GM18519 (cell line): ENCODE measurements around the gene RTBDN.
"Not testable (repeated sequence)": the region's sequence is repeated elsewhere in the genome, so short reads cannot be mapped to it uniquely, and the experiment has no call there.

Experiments used
- ATAC-seq: cut with Tn5 transposase; IDR thresholded peaks from one replicate; pipeline ENCODE4 v1.9.1; 2021; ENCODE audit warnings: mild to moderate bottlenecking, moderate library complexity; ENCODE audit not compliant: unreplicated experiment, low FRiP score

RTBDN gene

DNA sequence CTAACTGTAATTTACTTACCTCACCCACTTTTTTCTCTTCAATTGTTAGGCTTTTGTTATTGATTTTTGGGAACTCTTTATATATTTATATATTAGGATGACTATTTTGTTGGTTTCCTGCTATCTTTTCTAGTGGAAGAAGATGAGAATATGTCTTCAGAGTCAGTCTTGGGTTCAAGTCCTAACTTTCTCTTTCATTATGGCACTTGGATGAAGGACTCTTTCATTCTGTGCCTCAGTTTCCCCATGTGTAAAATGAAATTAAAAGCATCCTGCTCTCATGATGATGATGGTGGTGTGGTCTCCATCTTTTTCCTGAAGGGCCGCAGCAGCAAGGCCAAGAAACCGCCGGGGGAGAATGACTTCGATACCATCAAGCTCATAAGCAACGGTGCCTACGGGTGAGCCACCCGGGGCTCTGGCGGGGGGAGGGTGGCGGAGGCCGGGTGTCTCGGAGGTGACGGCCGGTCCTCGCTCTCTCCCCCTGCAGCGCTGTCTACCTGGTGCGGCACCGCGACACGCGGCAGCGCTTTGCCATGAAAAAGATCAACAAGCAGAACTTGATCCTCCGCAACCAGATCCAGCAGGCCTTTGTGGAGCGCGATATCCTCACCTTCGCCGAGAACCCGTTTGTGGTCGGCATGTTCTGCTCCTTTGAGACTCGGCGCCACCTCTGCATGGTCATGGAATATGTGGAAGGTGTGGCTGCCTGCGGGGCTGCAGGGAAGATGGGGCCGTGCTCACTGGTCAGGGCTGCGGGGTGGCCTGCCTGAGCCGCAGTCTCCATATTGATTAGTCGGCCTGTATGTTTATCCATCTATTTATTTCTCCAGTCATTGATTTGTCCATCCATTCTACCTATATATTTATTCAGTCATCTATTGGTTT, 23.9 kb upstream of the RTBDN start:
- no peak for ATAC-seq

GRCh38 chr19:12856653-12857052, 22.3 kb upstream of the RTBDN start:
- no peak for ATAC-seq

DNA sequence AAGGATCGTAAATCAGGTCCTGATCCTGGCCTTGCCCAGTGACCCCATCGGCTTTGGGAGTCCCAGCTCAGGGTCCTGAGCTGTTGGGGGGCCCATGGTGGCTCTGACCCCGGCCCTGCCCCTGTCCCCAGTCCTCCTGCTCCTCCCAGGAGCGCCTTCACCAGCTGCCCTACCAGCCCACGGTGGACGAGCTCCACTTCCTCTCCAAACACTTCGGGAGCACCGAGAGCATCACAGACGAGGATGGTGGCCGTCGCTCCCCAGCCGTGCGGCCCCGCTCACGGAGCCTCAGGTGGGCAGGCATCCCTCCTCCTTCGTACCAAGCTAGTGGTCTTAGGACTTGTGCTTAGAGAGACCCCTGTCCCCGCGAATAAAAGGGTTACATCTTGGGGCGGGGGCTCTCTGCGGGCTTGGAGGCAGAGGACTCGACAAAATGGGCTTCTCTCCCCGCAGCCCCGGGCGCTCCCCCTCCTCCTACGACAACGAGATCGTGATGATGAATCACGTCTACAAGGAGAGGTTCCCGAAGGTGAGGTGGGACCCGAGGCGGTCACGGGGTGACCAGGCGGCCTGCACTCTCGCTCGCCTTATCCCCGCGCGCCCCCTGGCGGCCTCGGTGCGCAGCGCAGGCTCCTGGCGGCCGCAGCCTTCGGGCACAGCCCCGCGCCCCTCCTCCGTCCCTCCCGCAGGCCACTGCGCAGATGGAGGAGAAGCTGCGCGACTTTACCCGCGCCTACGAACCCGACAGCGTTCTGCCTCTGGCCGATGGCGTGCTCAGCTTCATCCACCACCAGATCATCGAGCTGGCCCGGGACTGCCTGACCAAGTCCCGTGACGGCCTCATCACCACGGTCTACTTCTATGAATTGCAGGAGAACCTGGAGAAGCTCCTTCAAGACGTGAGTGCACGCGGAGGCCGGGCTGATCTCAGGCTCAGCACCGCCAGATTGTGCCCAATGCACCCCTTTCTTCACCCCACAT, 13.1 kb upstream of the RTBDN start:
- no peak for ATAC-seq

DNA sequence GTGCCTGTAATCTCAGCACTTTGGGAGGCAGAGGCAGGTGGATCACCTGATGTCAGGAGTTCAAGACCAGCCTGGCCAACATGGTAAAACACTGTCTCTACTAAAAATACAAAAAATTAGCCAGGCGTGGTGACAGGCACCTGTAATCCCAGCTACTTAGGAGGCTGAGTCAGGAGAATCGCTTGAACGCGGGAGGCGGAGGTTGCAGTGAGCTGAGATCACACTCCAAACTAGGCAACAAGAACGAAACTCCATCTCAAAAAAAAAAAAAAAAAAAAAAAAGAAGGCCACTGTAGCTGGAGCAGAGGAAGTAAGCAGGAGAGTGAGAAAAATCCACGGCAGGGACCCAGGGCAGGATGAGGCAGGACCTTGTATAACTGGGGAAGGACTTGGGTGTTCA, 12.2 kb upstream of the RTBDN start:
- ATAC-seq: not testable (repeated sequence)

- no peak for ATAC-seq
These were observed 9.8 kb upstream of the RTBDN start for GRCh38 chr19:12843999-12844732.

DNA sequence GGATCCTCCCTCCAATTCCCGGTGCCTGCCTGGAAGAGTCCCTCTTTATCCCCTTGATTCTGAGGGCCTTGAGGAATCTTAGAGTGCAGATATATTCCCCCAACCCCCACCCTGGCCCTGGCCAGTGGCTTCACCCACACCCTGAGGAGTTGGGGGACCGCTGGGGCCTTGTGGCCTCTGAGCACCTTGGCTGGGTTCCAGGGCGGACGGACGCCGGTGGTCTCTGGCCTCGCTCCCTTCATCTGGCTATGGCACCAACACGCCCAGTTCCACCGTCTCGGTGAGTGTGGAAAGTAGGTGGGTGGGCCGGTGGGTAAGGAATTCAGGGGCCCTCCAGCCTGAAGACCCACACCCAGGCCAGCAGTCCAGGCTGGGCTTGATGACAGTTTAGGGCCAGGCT, 8.9 kb upstream of the RTBDN start:
- ATAC-seq: no peak

GRCh38 chr19:12842511-12842910, 8.1 kb upstream of the RTBDN start:
- no peak for ATAC-seq

- ATAC-seq: no peak
These were observed 6.7 kb upstream of the RTBDN start for GRCh38 chr19:12841094-12841493.

GRCh38 chr19:12840091-12841079, 6.0 kb upstream of the RTBDN start:
- ATAC-seq: no peak

GRCh38 chr19:12838886-12839756, 4.7 kb upstream of the RTBDN start:
- no peak for ATAC-seq

GRCh38 chr19:12838182-12838885, 4.0 kb upstream of the RTBDN start, which contains the start of gene MAST1:
TSS of gene MAST1 (plus strand) at chr19:12838515. CDS start at chr19:12838573, 58 bp downstream.
- ATAC-seq: no peak

DNA sequence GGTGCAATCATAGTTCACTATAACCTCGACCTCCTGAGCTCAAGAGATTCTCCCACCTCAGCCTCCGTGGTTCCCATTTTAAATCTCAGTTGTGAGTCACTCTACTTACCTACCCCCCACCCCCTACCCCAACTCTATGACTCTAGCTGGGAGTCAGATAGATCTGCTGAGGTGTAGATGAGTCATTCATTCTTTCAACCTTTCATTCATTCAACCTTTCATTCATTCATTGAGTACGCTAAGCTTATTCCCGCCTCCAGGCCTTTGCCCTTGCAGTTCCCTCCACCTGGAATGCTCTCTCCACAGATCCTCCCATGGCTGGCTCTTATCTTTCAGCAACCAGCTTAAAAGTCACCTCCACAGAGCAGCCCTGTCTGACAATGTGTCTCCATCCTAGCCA, 2.8 kb upstream of the RTBDN start:
- ATAC-seq: no peak

DNA sequence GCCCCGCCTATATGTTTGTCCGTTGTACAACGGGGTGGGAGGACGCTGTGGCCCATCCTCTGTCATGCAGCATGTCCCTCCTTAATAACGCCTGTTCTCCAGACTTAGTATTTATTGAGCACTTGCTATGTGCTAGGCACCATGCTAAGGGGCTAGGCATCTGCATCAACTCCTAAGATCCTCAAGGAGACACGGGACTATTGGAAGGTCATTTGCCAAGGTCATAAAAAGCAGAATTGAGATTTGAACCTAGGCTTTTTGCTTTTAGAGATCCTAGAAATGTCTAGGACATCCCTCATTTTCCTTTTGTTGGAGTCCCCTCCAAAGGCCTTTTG, 2.1 kb upstream of the RTBDN start:
- no peak for ATAC-seq

- ATAC-seq: no peak
These were observed 788 bp upstream of the RTBDN start for GRCh38 chr19:12834976-12835757.

DNA sequence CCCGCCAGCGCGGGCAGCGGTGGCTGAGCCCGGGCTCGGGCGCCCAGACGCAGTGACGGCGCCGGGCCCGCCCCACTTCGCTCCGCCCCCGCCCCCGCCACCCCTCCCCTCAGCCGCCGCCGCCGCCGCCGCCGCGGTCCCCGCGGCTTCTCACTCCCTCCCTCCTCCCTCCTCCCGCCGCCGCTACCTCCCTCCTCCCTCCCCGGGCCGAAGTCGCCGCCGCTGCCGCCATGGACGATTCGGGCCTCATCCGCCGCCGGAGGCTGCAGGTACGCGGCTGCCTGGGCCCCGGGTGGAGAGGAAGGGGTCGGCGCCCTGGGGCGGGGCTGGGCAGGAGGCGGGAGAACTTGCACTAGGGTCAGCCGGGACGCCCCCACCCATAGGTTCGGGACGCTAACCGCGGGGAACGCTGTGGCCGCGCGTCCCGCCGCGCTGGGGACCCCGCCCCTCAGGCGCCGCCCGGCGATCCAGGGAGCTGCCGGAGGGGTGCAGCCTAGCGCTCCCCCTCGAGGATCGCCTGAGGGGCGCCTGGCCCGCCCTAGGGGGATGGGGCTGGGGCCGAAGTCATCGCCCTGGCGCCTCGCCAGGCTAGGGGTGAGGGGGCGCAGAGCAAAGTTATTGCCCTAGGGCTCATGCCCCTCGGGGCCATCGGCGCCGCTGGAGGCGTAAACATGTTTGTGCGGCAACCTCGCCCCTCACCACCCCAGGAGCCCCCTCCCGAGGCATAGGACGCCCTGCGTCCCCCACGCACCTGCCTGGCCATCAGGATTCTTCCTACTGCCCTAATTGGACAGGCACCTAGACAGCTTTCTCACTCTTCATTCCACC, 427 bp downstream of the RTBDN start:
- ATAC-seq: no peak

GRCh38 chr19:12833418-12833737, 1.0 kb downstream of the RTBDN start:
- ATAC-seq: no peak
